K562 (cell line): ENCODE measurements around the gene ZNF487. TPM values are rescaled to one million over a fixed set of nuclear protein-coding genes. Genes with fewer than 3 reads are reported as not detected.

ENCODE experiments used
- ATF1 ChIP-seq, 2 experiments: fragments of 450-650 bp in 1 of 2; IDR thresholded peaks; 2 replicates each; pipeline ENCODE4 v1.6.1; 2016; ENCODE audit warnings: missing compliant biosample characterization in 1 of 2, missing genetic modification characterization in 1 of 2
- ELF1 ChIP-seq: fragments of 200-800 bp; sonication (Bioruptor generic); IDR thresholded peaks from 2 replicates; pipeline ENCODE4 v1.6.1; 2016; ENCODE audit warnings: missing genetic modification characterization, missing compliant biosample characterization
- ILF3 ChIP-seq: fragments of 450-650 bp; IDR thresholded peaks from 2 replicates; pipeline ENCODE4 v1.6.1; 2018; ENCODE audit warnings: antibody characterized with exemption, mild to moderate bottlenecking, moderate library complexity, borderline replicate concordance
- IRF2 ChIP-seq: sonication (generic); formaldehyde crosslinking; IDR thresholded peaks from 2 replicates; pipeline ENCODE4 v1.8.1; 2022; ENCODE audit warnings: mild to moderate bottlenecking, missing genetic modification reagents
- LEF1 ChIP-seq: fragments of 450-650 bp; IDR thresholded peaks from 2 replicates; pipeline ENCODE4 v1.6.1; 2016; ENCODE audit warnings: mild to moderate bottlenecking
- MAFK ChIP-seq: IDR thresholded peaks from 2 replicates; pipeline ENCODE4 v1.6.1; 2011; ENCODE audit warnings: low read length, improper control_type of control experiment
- MIER1 ChIP-seq: fragments of 450-650 bp; IDR thresholded peaks from 2 replicates; pipeline ENCODE4 v1.6.1; 2016; ENCODE audit warnings: antibody characterized with exemption, mild to moderate bottlenecking, low read depth
- NFE2 ChIP-seq: IDR thresholded peaks from 2 replicates; pipeline ENCODE4 v1.6.1; 2014; ENCODE audit warnings: antibody characterized with exemption, low read depth
- POLR2AphosphoS2 ChIP-seq: IDR thresholded peaks from 2 replicates; pipeline ENCODE4 v1.6.1; 2012; ENCODE audit warnings: low read length, improper control_type of control experiment
- RBBP5 ChIP-seq: fragments of 200-600 bp; sonication (generic); IDR thresholded peaks from 2 replicates; pipeline ENCODE4 v1.6.1; 2012; ENCODE audit warnings: borderline replicate concordance, mild to moderate bottlenecking, low read length, control low read depth, inconsistent platforms; ENCODE audit not compliant: insufficient read depth, poor library complexity, severe bottlenecking
- SP1 ChIP-seq: sonication (generic); formaldehyde crosslinking; IDR thresholded peaks from 2 replicates; pipeline ENCODE4 v1.8.1; 2022; ENCODE audit warnings: mild to moderate bottlenecking, missing genetic modification reagents
- TGIF2 ChIP-seq: sonication (generic); formaldehyde crosslinking; IDR thresholded peaks from 2 replicates; pipeline ENCODE4 v1.8.1; 2022; ENCODE audit warnings: mild to moderate bottlenecking, missing genetic modification reagents, moderate library complexity
- ZNF121 ChIP-seq: sonication (generic); formaldehyde crosslinking; conservative IDR thresholded peaks from 2 replicates; pipeline ENCODE4 v1.8.0; 2022; ENCODE audit warnings: missing genetic modification reagents
- ZNF274 ChIP-seq: IDR thresholded peaks from 2 replicates; pipeline ENCODE4 v1.6.1; 2011; ENCODE audit warnings: low read depth, mild to moderate bottlenecking, low read length, moderate library complexity, borderline replicate concordance
- ZNF324 ChIP-seq: fragments of 250-450 bp; sonication (Bioruptor Pico); IDR thresholded peaks from 2 replicates; pipeline ENCODE4 v1.4.0; 2020; ENCODE audit warnings: mild to moderate bottlenecking
- ZNF561 ChIP-seq: fragments of 450-650 bp; formaldehyde crosslinking; conservative IDR thresholded peaks from 2 replicates; pipeline ENCODE4 v1.4.0; 2020; ENCODE audit warnings: mild to moderate bottlenecking, moderate library complexity
- polyA plus RNA-seq, 8 experiments: library from polyadenylated mRNA; depleted of rRNA in 4 of 8; stranded (reverse) in 5 of 8; unstranded in 3 of 8; fragments of >200 nt; fragmentation: Nextera tagmentation in 2 of 8; fragmentation: Illumina TruSeq in 1 of 8; extraction: Ambion mirVana in 2 of 8; extraction: Trizol in 1 of 8; gene quantifications; 2 replicates each; pipeline versions ENCODE4 v1.2.1 to v1.2.3, GENCODE V29; 2011 to 2014; ENCODE audit warnings: inconsistent platforms in 1 of 8, missing spikeins in 1 of 8
- total RNA-seq, 7 experiments: library from RNA; depleted of rRNA in 6 of 7; stranded (reverse); fragments of >200 nt in 6 of 7; fragmentation: Illumina TruSeq in 2 of 7; extraction: Trizol in 2 of 7; gene quantifications; 2 replicates each; pipeline versions ENCODE4 v1.2.1 to v1.2.3, GENCODE V29; 2011 to 2021; ENCODE audit warnings: low replicate concordance in 1 of 7
- TF ChIP-seq, protein P1 (sequence below): fragments of 250-450 bp; sonication (Bioruptor Pico); IDR thresholded peaks from 2 replicates; pipeline ENCODE4 v1.8.0; 2022; ENCODE audit warnings: inconsistent platforms, mild to moderate bottlenecking, moderate library complexity, borderline replicate concordance
- TF ChIP-seq, protein P2 (sequence below): sonication (generic); formaldehyde crosslinking; IDR thresholded peaks from 2 replicates; pipeline ENCODE4 v1.8.0; 2023; ENCODE audit warnings: mild to moderate bottlenecking, missing genetic modification reagents
- TF ChIP-seq, protein P3 (sequence below): sonication (generic); formaldehyde crosslinking; IDR thresholded peaks from 2 replicates; pipeline ENCODE4 v1.8.1; 2023; ENCODE audit warnings: mild to moderate bottlenecking, missing genetic modification reagents
- TF ChIP-seq, protein P4 (sequence below), 3 experiments: fragments of 200-800 bp in 1 of 3; sonication (Bioruptor generic) in 1 of 3; sonication (generic) in 1 of 3; formaldehyde crosslinking in 1 of 3; IDR thresholded peaks; 2 replicates each; pipeline versions ENCODE4 v1.6.1 to v1.8.0; 2016 to 2022; ENCODE audit warnings: mild to moderate bottlenecking in 2 of 3, missing compliant biosample characterization in 2 of 3, missing genetic modification characterization in 2 of 3, missing genetic modification reagents in 1 of 3

Gene ZNF487
- total and polyA plus RNA-seq, 9 of the 15 experiments (the other 6 are each of a cell fraction or from before 2014, with no cell fraction given): 1.9 to 6.5 (median 4.2) TPM

DNA sequence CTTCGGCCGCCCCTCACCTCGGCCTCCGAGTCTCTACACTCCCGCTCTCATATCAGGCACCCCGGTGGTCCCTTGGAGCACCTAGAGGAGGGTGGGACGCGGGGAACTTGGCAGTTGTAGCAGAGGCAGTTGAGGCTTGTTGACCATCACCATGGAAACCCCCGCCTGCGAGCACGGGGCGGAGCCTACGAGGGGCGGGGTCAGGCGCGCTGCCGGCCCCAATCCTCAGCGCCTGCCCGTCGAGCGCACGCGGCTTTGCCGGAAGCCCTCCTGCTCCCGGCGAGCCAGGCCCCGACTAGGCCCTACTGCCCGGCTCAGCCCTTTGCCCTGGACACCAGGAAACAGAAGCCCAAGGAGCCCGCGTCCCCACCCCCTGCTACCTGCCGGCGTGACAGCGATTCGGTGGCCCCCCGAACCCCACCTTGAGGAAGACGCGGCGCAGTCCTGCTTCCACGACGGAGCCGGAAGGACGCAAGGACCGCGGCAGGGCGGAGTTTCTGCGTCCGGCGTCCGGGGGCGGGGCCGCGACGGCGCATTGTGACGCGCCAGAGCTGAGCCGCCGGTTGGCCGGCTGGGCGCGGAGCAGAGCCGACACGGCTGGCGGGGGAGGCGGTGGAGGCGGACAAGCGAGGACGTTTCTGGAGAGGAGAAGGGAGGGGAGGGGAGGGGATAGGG is 28.1 kb upstream of the ZNF487 start, which contains the start of gene HNRNPF (continued):
- TF ChIP-seq ATF1 (CRISPR knock-in tag; IDR thresholded peaks at IDR 0.05) (peak; percentile 73), ATF1 (tag; IDR thresholded peaks at IDR 0.05) (peak; percentile 97), IRF2 (CRISPR knock-in tag) (no peak), RBBP5 (peak; percentile 8), POLR2AphosphoS2 (no peak), LEF1 (no peak; the same call in 1 of the 2 replicates), ZNF121 (CRISPR knock-in tag) (no peak), MAFK (0 out of 2 replicates have a peak, but pooled peaks have one; percentile 22), ZNF274 (no peak), TGIF2 (peak; percentile 76; the same call in 1 of the 2 replicates), ZNF324 (CRISPR knock-in tag) (no peak), ELF1 (tag) (peak; percentile 96), ILF3 (no peak), SP1 (CRISPR knock-in tag) (peak; percentile 93), MIER1 (no peak), NFE2 (peak; percentile 5; the same call in 1 of the 2 replicates), ZNF561 (no peak; the same call in 1 of the 2 replicates)
- TF ChIP-seq, protein P1, sequence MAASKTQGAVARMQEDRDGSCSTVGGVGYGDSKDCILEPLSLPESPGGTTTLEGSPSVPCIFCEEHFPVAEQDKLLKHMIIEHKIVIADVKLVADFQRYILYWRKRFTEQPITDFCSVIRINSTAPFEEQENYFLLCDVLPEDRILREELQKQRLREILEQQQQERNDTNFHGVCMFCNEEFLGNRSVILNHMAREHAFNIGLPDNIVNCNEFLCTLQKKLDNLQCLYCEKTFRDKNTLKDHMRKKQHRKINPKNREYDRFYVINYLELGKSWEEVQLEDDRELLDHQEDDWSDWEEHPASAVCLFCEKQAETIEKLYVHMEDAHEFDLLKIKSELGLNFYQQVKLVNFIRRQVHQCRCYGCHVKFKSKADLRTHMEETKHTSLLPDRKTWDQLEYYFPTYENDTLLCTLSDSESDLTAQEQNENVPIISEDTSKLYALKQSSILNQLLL (CRISPR knock-in tag): no peak
- TF ChIP-seq, protein P2, sequence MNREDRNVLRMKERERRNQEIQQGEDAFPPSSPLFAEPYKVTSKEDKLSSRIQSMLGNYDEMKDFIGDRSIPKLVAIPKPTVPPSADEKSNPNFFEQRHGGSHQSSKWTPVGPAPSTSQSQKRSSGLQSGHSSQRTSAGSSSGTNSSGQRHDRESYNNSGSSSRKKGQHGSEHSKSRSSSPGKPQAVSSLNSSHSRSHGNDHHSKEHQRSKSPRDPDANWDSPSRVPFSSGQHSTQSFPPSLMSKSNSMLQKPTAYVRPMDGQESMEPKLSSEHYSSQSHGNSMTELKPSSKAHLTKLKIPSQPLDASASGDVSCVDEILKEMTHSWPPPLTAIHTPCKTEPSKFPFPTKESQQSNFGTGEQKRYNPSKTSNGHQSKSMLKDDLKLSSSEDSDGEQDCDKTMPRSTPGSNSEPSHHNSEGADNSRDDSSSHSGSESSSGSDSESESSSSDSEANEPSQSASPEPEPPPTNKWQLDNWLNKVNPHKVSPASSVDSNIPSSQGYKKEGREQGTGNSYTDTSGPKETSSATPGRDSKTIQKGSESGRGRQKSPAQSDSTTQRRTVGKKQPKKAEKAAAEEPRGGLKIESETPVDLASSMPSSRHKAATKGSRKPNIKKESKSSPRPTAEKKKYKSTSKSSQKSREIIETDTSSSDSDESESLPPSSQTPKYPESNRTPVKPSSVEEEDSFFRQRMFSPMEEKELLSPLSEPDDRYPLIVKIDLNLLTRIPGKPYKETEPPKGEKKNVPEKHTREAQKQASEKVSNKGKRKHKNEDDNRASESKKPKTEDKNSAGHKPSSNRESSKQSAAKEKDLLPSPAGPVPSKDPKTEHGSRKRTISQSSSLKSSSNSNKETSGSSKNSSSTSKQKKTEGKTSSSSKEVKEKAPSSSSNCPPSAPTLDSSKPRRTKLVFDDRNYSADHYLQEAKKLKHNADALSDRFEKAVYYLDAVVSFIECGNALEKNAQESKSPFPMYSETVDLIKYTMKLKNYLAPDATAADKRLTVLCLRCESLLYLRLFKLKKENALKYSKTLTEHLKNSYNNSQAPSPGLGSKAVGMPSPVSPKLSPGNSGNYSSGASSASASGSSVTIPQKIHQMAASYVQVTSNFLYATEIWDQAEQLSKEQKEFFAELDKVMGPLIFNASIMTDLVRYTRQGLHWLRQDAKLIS (CRISPR knock-in tag): peak; percentile 98
- TF ChIP-seq, protein P3, sequence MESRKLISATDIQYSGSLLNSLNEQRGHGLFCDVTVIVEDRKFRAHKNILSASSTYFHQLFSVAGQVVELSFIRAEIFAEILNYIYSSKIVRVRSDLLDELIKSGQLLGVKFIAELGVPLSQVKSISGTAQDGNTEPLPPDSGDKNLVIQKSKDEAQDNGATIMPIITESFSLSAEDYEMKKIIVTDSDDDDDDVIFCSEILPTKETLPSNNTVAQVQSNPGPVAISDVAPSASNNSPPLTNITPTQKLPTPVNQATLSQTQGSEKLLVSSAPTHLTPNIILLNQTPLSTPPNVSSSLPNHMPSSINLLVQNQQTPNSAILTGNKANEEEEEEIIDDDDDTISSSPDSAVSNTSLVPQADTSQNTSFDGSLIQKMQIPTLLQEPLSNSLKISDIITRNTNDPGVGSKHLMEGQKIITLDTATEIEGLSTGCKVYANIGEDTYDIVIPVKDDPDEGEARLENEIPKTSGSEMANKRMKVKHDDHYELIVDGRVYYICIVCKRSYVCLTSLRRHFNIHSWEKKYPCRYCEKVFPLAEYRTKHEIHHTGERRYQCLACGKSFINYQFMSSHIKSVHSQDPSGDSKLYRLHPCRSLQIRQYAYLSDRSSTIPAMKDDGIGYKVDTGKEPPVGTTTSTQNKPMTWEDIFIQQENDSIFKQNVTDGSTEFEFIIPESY: no peak
- TF ChIP-seq, protein P4, sequence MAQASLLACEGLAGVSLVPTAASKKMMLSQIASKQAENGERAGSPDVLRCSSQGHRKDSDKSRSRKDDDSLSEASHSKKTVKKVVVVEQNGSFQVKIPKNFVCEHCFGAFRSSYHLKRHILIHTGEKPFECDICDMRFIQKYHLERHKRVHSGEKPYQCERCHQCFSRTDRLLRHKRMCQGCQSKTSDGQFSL (CRISPR knock-in tag; IDR thresholded peaks at IDR 0.05): no peak
- TF ChIP-seq, protein P4 (tag; IDR thresholded peaks at IDR 0.05): no peak; a peak in 1 of 4 replicates
